ENCODE measurements around the gene COL6A6.
"Not testable (repeated sequence)": the region's sequence is repeated elsewhere in the genome, so short reads cannot be mapped to it uniquely, and the experiment has no call there.

COL6A6 gene

DNA sequence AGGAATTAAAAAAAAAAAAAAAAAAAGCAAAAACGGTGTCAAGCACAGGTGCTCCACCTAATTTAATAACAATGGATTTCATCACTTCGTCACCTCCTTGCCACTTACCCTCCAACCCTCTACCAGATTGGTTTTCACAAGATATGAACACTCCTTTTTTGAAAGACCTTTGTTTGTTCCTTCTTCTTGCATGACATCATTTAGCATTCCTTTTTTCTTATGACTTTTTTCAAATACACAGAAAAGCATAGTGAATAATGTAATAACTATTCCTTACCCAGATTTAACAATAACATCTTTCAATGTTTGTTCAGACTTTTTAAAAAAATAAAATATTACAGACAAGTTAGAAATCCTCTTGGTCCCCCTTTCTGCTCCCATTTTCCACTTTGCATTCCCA lies 16.3 kb downstream of the COL6A6 start:
- DNase-seq: no peak

DNA sequence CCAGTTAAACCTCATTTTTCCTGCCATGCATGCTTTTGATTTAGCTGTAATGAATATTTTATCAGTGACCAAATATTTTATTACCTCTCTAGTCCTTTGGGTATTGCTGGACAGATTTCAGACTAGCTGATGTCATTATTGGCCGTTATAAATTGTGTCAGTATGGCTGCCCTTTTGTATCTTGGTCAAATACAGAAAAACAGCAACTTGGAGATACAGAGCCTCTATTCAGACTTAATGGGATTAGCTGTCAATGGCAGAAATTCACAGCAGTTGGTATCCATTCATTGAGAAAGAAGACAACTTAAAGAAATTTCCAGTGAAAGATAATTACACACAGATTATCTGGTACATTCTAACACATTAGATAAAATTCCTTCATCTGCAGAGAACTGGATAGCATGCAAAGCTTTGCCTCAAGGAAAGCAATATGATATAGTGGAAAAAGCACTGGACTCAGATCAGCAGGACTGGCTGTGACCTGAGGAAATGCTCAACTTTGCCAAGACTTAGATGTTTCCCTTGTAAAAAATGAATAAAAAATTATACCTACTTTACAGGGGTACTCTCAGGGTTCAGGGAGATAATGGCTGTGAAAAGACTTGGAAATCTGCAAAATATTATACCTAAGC lies 20.8 kb downstream of the COL6A6 start:
- DNase-seq: no peak

GRCh38 chr3:130539005-130539404 lies 22.0 kb downstream of the COL6A6 start:
- peak; percentile 24 for DNase-seq

- no peak for DNase-seq
Observed at GRCh38 chr3:130543322-130543721, 26.3 kb downstream of the COL6A6 start.

DNA sequence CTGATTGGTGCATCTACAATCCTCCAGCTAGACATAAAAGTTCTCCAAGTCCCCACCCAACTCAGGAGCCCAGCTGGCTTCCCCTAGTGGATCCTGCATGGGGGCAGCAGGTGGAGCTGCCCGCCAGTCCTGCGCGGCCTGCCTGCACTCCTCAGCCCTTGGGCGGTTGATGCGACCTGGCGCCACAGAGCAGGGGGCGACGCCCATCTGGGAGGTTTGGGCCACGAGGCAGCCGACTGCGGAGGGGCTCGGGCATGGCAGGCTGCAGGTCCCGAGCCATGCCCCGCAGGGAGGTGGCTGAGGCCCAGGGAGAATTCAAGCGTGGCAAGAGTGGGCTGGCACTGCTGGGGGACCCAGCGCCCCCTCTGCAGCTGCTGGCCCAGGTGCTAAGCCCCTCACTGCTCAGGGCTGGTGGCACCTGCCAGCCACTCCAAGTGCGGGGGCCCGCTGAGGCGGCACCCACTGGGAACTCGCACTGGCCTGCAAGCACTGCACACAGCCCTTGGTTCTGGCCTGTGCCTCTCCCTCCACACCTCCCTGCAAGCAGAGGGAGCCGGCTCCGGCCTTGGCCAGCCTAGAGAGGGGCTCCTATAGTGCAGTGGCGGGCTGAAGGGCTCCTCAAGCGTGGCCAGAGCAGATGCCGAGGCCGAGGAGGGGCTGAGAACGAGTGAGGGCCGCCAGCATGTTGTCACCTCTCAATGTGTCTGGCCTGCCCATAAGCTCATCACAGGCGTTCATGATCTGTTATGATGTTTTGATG lies 30.1 kb downstream of the COL6A6 start:
- no peak for DNase-seq

DNA sequence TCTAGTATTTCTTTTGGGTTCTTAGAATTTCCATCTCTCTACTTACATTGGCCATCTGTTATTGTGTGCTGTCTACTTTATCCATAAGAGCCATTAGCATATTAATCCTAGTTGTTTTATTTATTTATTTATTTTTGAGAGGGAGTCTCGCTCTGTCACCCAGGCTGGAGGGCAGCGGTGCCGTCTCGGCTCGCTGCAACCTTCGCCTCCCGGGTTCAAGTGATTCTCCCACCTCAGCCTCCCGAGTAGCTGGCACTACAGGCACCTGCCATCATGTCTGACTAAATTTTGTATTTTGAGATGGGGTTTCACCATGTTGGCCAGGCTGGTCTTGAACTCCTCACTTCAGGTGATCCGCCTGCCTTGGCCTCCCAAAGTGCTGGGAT lies 30.7 kb downstream of the COL6A6 start:
- DNase-seq: not testable (repeated sequence)

DNA sequence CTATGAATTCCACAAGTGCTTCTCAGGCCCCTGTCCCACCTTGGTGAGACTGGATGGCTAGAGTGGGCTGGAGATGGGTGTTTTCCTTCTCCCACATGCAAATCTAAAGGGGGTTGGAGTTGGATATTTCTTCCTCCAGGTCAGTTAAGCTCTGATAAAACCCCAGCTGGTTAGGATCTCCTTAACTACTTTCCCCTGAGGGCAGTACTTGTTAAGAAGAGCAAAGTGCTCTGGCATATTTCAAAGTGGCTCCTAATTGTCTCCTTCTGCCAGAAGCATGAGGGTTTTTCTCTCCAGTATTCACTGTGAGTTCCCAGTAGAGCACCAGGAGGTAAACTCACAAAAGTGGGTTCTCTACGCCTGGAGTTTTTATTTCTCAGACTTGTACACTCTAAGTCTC lies 31.4 kb downstream of the COL6A6 start:
- DNase-seq: no peak

DNA sequence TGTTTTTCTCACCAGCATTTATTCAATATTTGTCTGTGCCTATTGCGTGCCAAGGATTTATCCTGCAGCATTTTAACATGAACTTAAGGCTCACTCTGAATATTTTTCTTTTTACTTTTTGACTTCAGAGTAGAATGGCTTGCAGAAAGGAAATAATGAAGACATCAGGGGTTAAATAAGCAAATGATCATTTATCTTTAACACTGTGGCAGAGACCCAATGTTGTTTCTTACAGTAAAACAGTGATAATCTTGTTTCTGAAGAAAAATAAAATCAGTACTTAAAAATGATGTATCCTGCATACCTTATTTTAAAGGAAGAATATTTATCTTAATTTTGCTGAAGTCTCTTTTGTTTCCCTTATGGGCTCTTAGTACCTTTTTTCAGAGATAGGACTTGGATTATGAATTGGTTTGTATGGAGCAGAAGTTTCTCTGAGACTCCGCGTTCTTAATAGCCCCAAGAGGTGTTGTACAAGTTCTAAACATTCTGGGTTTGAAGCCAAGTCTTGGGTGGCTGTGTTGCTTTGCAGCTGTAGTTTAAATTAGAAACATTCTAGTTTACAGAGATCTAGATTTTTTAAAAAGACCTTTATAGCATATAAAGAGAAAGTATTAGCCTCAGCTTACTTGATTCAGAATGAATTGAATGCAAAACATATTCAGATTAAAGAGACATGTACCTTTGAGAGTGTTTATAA lies 40.5 kb downstream of the COL6A6 start:
- no peak for DNase-seq

GRCh38 chr3:130558366-130558765 lies 41.4 kb downstream of the COL6A6 start:
- no peak for DNase-seq

DNA sequence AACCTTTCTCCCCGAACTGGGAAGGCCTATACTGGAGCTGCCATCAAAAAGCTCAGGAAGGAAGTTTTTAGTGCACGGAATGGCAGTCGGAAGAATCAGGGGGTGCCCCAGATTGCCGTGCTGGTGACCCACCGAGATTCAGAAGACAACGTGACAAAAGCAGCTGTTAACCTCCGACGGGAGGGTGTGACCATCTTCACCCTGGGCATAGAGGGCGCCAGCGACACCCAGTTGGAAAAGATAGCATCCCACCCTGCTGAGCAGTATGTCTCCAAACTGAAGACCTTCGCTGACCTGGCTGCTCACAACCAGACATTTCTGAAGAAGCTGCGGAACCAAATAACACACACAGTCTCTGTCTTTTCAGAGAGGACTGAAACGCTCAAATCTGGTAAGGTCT lies 48.2 kb downstream of the COL6A6 start:
- DNase-seq: no peak

Data from stimulated activated CD4-positive, alpha-beta T cell treated with anti-CD3 and anti-CD28 coated beads, Interleukin-4, amount 100 ng/mL, for 24 hours (primary cell).